GM21737 (cell line): ENCODE data around the gene ANKRD40CL.

Experiments used
- ATAC-seq: cut with Tn5 transposase; IDR thresholded peaks from one replicate; pipeline ENCODE4 v1.9.1; 2021; ENCODE audit warnings: mild to moderate bottlenecking, moderate library complexity; ENCODE audit not compliant: unreplicated experiment

Gene ANKRD40CL

GRCh38 chr17:50790618-50791017, 23.3 kb upstream of the ANKRD40CL start:
- ATAC-seq = no peak

DNA sequence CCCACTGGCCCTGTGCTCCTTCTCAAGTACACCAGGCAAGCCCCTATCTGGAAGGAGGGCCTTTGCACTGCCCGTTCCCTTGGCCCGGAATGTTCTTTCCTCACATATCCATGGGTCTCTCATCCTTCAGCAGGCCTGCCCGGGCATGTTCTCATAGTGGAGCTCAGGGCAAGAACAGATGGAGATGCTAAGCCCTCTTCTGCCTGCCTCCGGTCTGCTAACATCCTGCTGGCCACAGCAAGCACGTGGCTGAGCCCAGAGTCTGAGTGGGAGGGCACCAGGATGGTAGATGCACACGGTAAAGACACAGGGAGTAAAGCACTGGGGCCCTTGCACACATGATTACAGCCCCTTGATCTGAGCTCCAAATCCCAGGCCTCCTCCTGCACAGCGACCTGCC, 19.8 kb upstream of the ANKRD40CL start:
- ATAC-seq = no peak

DNA sequence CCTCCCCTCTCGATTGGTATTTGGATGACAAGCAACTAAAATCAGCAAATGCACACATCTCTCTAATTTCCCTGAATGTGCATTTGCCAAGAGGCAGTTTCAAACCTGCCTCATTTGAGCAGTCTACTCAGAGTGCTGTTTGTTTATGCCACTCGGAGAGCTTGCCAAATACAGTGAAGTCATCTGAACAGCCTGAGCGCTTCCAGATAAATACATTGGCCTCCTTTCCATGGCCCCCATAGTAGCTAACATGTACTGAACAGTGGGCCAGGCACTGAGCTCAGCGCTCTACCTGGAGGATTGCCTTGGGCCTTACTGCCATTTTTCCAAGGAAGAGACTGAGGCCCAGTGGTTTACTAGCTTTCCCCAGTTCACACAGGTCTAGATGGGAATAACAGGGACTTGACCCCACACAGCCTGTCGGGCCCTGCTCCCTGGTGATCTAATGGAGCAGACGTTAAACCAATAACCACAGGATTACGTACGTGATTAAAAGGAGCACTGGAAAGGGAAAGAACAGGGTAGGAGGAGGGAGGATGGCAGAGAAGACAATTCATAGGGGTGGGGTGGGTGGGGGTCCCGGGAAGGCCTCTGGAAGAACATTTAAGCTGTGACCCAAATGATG, 18.7 kb upstream of the ANKRD40CL start:
- no peak for ATAC-seq

- ATAC-seq = no peak
Observed at GRCh38 chr17:50785126-50785525, 17.8 kb upstream of the ANKRD40CL start.

GRCh38 chr17:50783905-50784304, 16.6 kb upstream of the ANKRD40CL start:
- ATAC-seq = no peak

GRCh38 chr17:50783193-50783660, 15.9 kb upstream of the ANKRD40CL start:
- ATAC-seq = peak; percentile 75

DNA sequence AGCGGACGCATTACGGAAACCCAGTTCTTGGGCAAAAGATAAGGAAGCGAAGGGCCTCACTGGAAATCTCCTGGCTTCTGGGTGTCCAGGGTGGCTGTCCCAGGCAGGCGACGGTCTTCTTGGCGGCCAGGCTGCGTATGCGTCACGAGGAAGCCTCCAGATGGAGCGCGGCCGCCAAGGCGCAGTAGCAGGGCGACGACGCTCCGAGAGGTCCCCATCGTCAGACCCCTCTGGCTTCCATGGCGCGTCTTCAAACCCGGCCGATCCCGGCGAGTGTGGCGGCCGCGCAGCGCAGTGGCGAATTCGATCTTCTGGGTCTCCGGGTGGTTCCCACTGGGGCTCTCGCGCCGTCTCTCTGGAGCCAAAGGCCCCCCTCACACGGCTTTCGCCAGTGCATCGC, 13.8 kb upstream of the ANKRD40CL start:
- ATAC-seq = no peak

DNA sequence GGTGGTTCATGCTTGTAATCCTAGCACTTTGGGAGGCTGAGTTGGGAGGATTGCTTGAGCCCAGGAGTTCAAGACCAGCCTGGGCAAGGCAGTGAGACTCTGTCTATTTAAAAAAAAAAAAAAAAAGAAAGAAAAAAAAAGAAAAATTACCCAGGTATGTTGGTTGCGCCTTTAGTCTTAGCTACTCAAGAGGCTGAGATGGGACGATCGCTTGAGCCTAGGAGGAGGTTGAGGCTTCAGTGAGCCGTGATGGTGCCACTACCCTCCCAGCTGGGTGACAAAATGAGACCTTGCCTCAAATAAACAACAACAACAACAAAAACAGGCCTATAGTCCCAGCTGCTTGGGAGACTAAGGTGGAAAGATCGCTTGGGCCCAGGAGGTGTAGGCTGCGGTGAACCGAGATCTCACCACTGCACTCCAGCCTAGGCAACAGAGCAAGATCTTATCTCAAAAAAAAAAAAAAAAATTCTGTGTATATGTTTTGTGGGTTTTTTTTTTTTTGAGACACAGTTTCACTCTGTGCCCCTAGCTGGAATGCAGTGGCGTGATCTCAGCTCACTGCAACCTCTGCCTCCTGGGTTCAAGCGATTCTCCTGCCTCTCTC, 12.5 kb upstream of the ANKRD40CL start:
- no peak for ATAC-seq

DNA sequence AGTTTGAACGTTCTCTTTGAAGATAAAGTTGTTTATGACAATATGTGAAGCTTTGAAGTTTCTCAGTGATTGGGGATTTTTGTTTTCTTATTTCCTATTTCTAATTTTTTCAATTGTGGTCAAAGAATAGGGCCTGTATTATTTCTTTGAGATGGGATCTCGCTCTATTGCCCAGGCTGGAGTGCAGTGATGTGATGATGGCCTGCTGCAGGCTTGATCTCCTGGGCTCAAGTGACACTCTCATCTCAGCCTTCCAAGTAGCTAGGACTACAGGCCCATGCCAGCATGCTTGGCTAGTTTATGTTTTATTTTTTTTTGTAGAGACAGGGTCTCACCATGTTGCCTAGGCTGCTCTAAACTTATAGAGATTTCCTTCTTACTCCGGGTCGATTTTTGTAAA, 11.7 kb upstream of the ANKRD40CL start:
- ATAC-seq = no peak

DNA sequence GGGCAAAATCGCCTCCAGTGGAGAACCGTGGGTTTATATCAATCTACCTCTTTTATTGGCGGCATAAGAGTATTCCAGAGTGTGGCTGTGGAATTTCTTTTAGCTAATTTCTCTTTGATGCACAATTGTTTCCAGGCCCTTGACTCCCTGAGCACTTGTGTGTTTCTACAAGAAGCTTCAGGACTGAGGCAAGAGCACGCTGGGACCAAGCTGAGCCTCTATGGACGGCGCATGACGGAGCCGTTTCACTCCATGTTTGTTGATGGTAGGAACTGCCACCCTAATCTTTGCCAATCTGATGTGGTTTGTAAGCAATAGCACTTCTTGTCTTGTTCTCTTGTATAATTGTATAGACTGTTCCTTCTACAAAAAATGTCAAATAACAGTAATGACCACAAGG, 11.2 kb upstream of the ANKRD40CL start:
- no peak for ATAC-seq

DNA sequence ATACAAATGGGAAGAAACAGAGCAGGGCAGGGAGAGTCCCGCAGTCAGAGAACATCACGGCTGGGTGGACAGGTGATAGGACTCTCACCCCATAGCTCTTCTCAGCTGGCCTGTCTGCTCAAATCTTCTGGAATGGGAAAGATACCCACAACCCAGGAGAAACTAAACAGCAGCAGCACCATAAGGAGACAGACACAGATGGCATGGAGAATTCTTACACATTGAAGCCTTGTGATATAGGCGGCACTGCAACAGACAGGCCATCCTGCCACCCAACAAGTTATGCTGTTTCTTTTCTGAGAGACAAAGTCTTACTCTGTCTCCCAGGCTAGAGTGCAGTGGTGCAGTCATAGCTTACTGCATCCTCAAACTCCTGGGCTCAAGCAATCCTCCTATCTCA, 8.6 kb upstream of the ANKRD40CL start:
- no peak for ATAC-seq

DNA sequence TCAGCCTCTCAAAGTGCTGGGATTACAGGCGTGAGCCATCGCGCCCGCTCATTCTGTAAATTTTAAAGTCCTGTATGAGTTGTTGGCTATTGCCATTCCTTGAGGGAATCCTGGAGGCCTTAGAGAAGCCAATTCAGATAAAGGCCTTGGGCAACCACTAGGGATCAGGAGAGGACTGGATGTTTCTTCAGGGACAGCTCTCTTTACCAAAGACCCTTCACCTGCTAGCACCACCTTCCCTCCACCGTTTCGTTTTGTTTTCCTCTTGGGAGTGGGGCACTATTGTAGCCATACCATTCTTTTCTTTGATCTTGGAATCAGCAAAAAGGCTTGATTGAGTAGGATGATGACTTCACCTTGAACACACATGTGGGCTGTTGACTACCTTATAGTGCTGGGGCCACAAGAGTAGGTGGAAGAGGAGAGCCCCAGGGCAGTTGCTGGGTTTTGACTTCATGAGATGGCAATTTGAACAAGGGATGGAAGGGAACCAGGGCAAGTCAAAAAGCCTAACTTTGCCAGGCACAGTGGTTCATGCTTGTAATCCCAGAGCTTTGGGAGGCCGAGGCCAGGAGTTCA, 7.0 kb upstream of the ANKRD40CL start:
- no peak for ATAC-seq

DNA sequence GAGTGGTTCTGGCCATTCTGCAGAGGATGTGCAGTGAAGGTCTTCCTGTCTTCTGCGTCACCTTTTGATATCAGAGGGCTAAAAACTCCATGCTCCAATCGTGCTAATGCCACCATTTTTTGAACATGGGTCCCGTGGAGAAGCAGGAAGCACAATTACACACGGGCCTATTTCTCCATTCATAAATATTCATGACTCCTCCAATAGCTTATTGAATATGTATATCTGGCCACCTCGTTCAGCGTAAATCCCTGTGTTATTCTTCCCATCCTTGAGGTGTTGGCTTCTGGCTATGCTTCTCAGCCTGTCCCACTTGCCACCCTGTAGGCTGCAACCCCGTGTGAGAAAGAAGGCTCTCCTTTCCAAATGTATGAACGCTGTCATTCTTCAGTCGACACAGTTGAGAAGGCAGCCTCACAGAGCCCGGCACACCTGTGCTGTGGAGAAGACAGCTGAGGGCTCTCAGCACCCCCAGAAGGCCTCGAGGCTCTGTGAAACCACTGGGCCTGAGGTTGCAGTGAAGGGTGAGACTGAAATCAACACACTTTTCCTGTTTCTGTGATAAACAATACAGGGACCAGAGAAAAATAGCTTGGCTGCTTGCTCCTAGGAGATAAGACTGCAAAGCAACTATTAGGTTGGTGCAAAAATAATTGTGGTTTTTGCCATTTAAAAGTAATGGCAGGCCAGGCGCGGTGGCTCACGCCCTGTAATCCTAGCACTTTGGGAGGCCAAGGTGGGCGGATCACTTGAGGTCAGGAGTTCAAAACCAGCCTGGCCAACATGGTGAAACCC, 4.9 kb upstream of the ANKRD40CL start:
- peak; percentile 87 for ATAC-seq

DNA sequence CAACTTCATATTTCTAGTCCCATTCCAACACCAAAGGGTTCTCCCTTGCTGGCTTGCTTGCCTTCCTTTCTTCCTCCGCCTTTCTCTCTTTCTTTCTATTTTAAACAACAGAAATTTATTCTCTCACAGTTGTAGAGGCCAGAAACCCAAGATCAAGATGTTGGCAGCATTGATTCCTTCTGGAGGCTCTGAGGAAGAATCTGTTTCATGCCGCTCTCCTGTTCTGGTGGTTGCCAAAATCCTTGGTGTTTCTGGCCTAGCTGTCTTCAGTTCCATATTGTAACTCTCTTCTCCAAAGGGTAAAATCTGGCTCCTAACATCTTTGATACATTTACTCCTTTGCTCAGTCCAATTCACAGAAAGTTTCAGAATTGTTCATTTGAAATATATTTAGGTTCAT, 3.0 kb upstream of the ANKRD40CL start:
- ATAC-seq = no peak

DNA sequence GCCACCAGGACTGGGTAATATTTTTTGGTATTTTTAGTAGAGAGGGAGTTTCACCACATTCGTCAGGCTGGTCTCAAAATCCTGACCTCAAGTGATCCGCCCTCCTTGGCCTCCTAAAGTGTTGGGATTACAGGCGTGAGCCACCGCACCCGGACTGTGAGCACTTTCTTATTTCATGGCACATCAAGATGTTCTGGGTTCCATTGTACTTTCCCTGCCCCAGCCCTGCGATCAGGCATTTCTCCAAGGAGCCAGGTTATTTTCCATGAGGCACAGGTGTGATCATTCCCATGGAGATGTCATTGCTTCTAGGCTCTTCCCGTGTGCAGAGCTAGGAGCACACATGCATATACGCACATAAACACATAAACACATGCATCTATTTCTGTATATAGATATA, 2.6 kb upstream of the ANKRD40CL start:
- ATAC-seq = no peak

GRCh38 chr17:50768346-50768761, 1.0 kb upstream of the ANKRD40CL start:
- ATAC-seq = no peak

GRCh38 chr17:50767030-50767429, 288 bp downstream of the ANKRD40CL start:
- ATAC-seq = no peak

GRCh38 chr17:50766222-50767023, 895 bp downstream of the ANKRD40CL start:
- no peak for ATAC-seq

DNA sequence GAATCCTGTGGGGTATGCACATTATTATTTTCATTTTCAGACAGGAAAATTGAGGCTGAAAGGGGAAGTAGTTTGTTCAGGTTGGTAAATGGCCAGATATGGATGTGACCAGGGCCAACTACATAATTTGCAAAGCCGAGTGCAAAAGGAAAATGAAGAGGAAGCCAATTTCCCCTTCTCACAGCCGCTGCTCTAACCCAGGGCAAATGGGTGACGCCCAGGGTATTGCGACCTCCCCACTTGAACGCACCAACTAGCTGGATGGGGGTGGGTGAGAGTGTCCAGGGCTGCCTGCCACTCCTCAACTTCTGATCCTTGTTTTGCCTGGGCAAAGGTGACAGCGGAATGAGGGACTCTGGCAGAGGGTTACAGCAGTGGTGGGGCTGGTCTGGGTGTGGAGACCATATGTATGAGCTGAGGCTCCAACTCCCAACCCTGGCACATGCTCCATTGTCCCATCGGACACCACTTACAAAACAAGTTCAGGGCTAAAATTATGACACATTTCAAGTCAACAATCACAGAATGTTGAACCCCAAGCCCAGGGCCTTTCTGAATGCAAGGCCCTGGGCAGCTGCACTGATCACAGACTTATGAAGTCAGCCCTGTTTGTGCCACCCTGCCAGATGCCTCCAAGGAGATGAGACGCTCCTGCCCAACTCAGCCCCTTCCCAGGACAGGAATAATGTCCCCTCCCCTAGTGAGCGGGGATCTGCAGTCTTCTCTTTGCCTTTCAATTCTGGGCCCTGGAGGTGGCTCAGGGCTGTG, 1.7 kb downstream of the ANKRD40CL start:
- no peak for ATAC-seq

GRCh38 chr17:50764734-50765149, 2.6 kb downstream of the ANKRD40CL start:
- ATAC-seq = no peak
